Bronchial epithelial cell (primary cell): ENCODE results near the gene SSR4. TPM values are rescaled to one million over a fixed set of nuclear protein-coding genes. Genes with fewer than 3 reads are reported as not detected.

Experiments
- DNase-seq: peaks from one replicate; pipeline ENCODE4 v3.0.0-alpha.2; 2010; ENCODE audit warnings: low read depth
- FAIRE-seq: peaks from 2 replicates; lab custom pipeline; 2011; peaks lifted over from hg19 to GRCh38; lab: Jason Lieb, UNC
- H3K27me3 ChIP-seq: 2 replicates; pipeline ENCODE4 v1.5.1; 2011; ENCODE audit warnings: low read length; ENCODE audit not compliant: control insufficient read depth, insufficient read depth
- H3K36me3 ChIP-seq: 2 replicates; pipeline ENCODE4 v1.5.1; 2011; ENCODE audit warnings: low read length; ENCODE audit not compliant: control insufficient read depth, insufficient read depth
- H3K4me3 ChIP-seq: 2 replicates; pipeline ENCODE4 v1.5.1; 2011; ENCODE audit warnings: mild to moderate bottlenecking, low read depth, low read length, control low read depth
- total RNA-seq: library from RNA; depleted of rRNA; stranded (reverse); fragments of >200 nt; gene quantifications from 2 replicates; pipeline ENCODE4 v1.2.1, GENCODE V29; 2014
- TF ChIP-seq, protein P1 (sequence below): IDR thresholded peaks from 2 replicates; pipeline ENCODE4 v1.5.1; 2011; ENCODE audit warnings: mild to moderate bottlenecking, moderate library complexity, low read length, control low read depth, inconsistent platforms; ENCODE audit not compliant: insufficient read depth, severe bottlenecking

The SSR4 gene
- total RNA-seq, 1 donor from 2014 or later = 136 TPM

DNA sequence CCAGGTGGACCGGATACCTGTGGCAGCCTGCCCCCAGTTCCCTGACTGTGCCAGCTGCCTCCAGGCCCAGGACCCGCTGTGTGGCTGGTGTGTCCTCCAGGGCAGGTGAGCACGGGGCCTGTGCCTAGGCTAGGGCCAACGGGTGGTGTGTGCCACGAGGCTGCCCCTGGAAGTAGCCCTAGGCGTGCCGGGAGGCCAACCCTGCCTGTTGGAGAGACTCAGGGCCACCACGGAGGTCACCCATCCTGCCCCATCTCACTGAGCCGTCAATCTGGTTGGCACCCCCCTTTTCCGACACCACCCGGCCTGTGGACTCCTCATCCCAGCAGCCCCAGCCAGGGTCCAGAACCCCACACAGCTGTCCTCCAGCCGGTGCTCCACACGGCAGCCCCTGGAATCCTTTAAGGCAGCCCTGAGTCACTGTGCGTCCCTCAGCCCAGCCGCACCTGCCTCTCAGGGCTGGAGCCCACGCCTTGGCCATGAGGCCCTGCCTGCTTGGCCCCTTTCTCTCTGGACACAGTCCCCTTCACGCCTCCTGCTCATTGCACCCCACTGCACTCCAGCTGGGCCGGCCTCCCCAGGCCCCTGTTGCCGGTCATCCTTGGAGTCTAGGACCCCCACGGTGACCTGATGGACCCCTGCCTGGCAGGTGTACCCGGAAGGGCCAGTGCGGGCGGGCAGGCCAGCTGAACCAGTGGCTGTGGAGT is 25.2 kb upstream of the SSR4 start:
- DNase-seq (no peak), FAIRE-seq (no peak)
- Histone ChIP-seq H3K36me3 (peaks cover 11% of the 10 kb centered on the region), H3K27me3 (no peaks in the 10 kb centered on the region), H3K4me3 (no peak overlapping the region)
- TF ChIP-seq, protein P1, sequence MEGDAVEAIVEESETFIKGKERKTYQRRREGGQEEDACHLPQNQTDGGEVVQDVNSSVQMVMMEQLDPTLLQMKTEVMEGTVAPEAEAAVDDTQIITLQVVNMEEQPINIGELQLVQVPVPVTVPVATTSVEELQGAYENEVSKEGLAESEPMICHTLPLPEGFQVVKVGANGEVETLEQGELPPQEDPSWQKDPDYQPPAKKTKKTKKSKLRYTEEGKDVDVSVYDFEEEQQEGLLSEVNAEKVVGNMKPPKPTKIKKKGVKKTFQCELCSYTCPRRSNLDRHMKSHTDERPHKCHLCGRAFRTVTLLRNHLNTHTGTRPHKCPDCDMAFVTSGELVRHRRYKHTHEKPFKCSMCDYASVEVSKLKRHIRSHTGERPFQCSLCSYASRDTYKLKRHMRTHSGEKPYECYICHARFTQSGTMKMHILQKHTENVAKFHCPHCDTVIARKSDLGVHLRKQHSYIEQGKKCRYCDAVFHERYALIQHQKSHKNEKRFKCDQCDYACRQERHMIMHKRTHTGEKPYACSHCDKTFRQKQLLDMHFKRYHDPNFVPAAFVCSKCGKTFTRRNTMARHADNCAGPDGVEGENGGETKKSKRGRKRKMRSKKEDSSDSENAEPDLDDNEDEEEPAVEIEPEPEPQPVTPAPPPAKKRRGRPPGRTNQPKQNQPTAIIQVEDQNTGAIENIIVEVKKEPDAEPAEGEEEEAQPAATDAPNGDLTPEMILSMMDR = no peak

DNA sequence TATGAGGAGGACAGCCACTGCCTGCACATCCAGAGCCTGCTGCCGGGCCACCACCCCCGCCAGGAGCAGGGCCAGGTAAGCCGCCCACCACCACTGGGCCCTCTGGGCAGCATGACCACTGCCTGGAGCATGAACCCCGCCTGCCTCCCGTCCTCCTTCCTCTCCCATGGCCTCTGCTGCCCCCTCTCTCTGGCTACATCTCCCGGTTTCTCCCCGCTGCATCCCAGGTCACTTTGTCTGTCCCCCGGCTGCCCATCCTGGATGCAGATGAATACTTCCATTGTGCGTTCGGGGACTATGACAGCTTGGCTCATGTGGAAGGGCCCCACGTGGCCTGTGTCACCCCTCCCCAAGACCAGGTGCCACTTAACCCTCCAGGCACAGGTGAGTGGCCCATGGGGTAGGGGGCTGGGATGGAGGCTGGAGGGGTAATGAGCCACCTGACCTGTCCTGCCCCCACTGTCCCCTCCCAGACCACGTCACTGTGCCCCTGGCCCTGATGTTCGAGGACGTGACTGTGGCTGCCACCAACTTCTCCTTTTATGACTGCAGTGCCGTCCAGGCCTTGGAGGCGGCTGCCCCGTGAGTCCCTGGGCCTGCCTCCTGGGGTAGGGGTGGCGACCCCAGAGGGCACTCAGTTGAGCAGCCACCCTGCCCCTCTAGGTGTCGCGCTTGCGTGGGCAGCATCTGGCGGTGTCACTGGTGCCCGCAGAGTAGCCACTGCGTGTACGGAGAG is 24.4 kb upstream of the SSR4 start:
- H3K27me3 ChIP-seq = no peaks in the 10 kb centered on the region
- peaks cover 12% of the 10 kb centered on the region for H3K36me3 ChIP-seq
- FAIRE-seq = no peak
- no peak for DNase-seq
- no peak overlapping the region for H3K4me3 ChIP-seq
- TF ChIP-seq, protein P1 = no peak

DNA sequence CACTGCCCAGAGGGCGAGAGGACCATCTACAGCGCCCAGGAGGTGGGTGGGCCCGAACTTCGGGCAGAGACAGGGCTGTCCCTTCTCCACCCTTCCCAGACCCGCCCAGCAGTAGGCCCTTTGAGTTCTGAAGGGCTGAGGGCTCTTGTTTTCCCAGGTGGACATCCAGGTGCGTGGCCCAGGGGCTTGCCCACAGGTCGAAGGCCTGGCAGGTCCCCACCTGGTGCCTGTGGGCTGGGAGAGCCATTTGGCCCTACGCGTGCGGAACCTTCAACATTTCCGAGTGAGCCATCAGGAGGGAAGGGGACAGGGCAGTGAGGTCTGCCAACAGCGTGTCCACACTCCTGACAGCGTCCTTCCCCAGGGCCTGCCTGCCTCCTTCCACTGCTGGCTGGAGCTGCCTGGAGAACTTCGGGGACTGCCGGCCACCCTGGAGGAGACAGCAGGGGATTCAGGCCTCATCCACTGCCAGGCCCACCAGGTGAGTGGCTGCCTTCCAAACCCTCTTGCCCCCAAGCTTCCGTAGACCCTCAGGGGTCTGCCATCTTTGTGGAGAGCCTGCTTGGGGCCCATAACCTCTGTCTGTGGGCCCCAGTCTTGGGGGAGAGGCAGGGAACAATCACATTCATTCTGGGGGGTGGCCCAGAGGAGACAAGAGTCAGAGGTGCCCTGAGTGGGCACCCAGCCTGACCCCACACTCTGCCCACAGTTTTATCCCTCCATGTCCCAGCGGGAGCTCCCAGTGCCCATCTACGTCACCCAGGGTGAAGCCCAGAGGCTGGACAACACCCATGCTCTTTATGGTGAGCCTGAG is 23.7 kb upstream of the SSR4 start:
- Histone ChIP-seq H3K27me3 (no peaks in the 10 kb centered on the region), H3K4me3 (no peak overlapping the region), H3K36me3 (peaks cover 12% of the 10 kb centered on the region)
- TF ChIP-seq, protein P1 = no peak
- DNase-seq = no peak
- FAIRE-seq = no peak

DNA sequence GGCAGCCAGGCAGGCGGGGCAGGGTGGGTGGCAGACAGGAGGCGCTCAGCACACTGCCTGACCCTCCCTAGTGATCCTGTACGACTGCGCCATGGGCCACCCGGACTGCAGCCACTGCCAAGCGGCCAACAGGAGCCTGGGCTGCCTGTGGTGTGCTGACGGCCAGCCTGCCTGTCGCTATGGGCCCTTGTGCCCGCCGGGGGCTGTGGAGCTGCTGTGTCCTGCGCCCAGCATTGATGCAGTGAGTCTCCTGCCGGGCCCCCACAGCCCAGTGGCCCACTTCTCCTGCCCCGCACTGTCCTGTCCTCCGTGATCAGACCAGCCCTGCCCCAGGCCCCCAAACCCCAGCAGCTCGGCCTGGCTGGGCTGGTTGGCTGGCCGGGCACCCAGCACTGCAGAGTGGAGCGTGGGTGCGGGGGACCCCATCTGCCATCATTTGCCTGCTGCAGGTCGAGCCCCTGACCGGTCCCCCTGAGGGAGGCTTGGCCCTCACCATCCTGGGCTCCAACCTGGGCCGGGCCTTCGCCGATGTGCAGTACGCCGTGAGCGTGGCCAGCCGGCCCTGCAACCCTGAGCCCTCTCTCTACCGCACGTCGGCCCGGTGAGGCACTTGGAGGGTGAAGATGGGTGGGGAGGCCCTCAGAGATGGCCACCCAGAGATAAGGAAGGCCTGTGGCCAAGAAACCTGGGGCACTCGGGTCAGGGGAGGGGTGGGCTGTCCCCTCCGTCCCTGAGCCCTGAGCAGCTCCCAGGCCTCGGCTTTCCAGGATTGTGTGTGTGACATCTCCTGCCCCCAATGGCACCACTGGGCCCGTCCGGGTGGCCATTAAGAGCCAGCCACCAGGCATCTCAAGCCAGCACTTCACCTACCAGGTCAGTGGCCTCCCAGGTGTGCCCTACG is 22.8 kb upstream of the SSR4 start:
- TF ChIP-seq, protein P1 = no peak
- no peak for DNase-seq
- no peak overlapping the region for H3K4me3 ChIP-seq
- H3K27me3 ChIP-seq = no peaks in the 10 kb centered on the region
- FAIRE-seq = no peak
- H3K36me3 ChIP-seq = peaks cover 12% of the 10 kb centered on the region
